Measurements from ENCODE around the gene DPYSL5. TPM values are rescaled to one million over a fixed set of nuclear protein-coding genes. Genes with fewer than 3 reads are reported as not detected.
A peak's percentile ranks its signal among the peaks of the same experiment; 100 is the strongest.

The DPYSL5 gene
- total and polyA plus RNA-seq, 2 donors from 2014 or later = not detected

GRCh38 chr2:26934985-26935384 lies 87.1 kb downstream of the DPYSL5 start:
- DNase-seq = no peak
- Histone ChIP-seq H3K36me3 (ENCODE audit: control insufficient read depth in 2 of 3, insufficient read depth in 3 of 3, low read length in 3 of 3) (no peaks in the 10 kb centered on the region), H3K4me1 (ENCODE audit: control insufficient read depth in 2 of 3, insufficient read depth in 2 of 3, low read depth in 1 of 3, low read length in 3 of 3) (no peaks in the 10 kb centered on the region), H3K9ac (ENCODE audit: low read length in 3 of 3) (no peak overlapping the region), H3K4me3 (ENCODE audit: low read length in 3 of 3) (no peak overlapping the region), H3K27me3 (ENCODE audit: control insufficient read depth, insufficient read depth, low read length) (no peaks in the 10 kb centered on the region), H3K27ac (ENCODE audit: low read depth in 2 of 2, low read length in 2 of 2) (no peak overlapping the region), H3K9me3 (ENCODE audit: control insufficient read depth in 2 of 3, insufficient read depth in 1 of 3, low read length in 3 of 3) (no peaks in the 10 kb centered on the region)
- no peak for TF ChIP-seq CTCF (IDR thresholded peaks at IDR 0.05; ENCODE audit: borderline replicate concordance, extremely low read depth, insufficient read depth)
- intact Hi-C loops (cut with DNase I) = no loop called here
- FAIRE-seq = no peak

DNA sequence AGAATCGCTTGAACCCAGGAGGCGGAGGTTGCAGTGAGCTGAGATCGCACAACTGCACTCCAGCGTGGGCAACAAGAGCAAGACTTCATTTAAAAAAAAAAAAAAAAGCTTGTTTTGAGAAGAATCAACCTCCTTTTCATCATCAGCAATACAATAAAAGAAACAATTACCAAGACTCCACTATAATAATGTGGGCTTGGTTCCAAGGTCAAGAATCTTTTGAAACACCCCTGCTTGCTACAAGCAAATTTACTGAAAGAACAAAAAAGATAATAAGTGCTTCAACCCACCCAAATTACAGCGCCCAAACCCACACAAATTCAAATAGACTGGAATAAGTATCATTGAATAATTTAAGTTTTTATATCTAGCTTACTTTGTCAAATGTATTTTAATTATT lies 88.9 kb downstream of the DPYSL5 start:
- TF ChIP-seq CTCF (IDR thresholded peaks at IDR 0.05; ENCODE audit: borderline replicate concordance, extremely low read depth, insufficient read depth) = no peak
- no peaks in the 10 kb centered on the region for H3K27me3 ChIP-seq (ENCODE audit: control insufficient read depth, insufficient read depth, low read length)
- no peaks in the 10 kb centered on the region for H3K9me3 ChIP-seq (ENCODE audit: control insufficient read depth in 2 of 3, insufficient read depth in 1 of 3, low read length in 3 of 3)
- no peaks in the 10 kb centered on the region for H3K4me1 ChIP-seq (ENCODE audit: control insufficient read depth in 2 of 3, insufficient read depth in 2 of 3, low read depth in 1 of 3, low read length in 3 of 3)
- intact Hi-C loops (cut with DNase I) = no loop called here
- no peaks in the 10 kb centered on the region for H3K36me3 ChIP-seq (ENCODE audit: control insufficient read depth in 2 of 3, insufficient read depth in 3 of 3, low read length in 3 of 3)
- DNase-seq = no peak
- H3K27ac ChIP-seq (ENCODE audit: low read depth in 2 of 2, low read length in 2 of 2) = no peak overlapping the region
- H3K4me3 ChIP-seq (ENCODE audit: low read length in 3 of 3) = no peak overlapping the region
- no peak for FAIRE-seq
- H3K9ac ChIP-seq (ENCODE audit: low read length in 3 of 3) = no peak overlapping the region

- Histone ChIP-seq H3K27ac (ENCODE audit: low read depth in 2 of 2, low read length in 2 of 2) (no peak overlapping the region), H3K9ac (ENCODE audit: low read length in 3 of 3) (no peak overlapping the region), H3K27me3 (ENCODE audit: control insufficient read depth, insufficient read depth, low read length) (no peaks in the 10 kb centered on the region), H3K4me1 (ENCODE audit: control insufficient read depth in 2 of 3, insufficient read depth in 2 of 3, low read depth in 1 of 3, low read length in 3 of 3) (no peaks in the 10 kb centered on the region), H3K36me3 (ENCODE audit: control insufficient read depth in 2 of 3, insufficient read depth in 3 of 3, low read length in 3 of 3) (no peaks in the 10 kb centered on the region), H3K9me3 (ENCODE audit: control insufficient read depth in 2 of 3, insufficient read depth in 1 of 3, low read length in 3 of 3) (no peaks in the 10 kb centered on the region), H3K4me3 (ENCODE audit: low read length in 3 of 3) (no peak overlapping the region)
- DNase-seq (peak in 1 of 5 donors; percentile 4), FAIRE-seq (no peak)
- no peak for TF ChIP-seq CTCF (IDR thresholded peaks at IDR 0.05; ENCODE audit: borderline replicate concordance, extremely low read depth, insufficient read depth)
- intact Hi-C loops (cut with DNase I) = no loop called here
Observed at GRCh38 chr2:26938399-26939118, 90.6 kb downstream of the DPYSL5 start.

Measured in kidney (tissue), 14 donors.